Measurements from ENCODE around the gene LRRC18.

The LRRC18 gene

DNA sequence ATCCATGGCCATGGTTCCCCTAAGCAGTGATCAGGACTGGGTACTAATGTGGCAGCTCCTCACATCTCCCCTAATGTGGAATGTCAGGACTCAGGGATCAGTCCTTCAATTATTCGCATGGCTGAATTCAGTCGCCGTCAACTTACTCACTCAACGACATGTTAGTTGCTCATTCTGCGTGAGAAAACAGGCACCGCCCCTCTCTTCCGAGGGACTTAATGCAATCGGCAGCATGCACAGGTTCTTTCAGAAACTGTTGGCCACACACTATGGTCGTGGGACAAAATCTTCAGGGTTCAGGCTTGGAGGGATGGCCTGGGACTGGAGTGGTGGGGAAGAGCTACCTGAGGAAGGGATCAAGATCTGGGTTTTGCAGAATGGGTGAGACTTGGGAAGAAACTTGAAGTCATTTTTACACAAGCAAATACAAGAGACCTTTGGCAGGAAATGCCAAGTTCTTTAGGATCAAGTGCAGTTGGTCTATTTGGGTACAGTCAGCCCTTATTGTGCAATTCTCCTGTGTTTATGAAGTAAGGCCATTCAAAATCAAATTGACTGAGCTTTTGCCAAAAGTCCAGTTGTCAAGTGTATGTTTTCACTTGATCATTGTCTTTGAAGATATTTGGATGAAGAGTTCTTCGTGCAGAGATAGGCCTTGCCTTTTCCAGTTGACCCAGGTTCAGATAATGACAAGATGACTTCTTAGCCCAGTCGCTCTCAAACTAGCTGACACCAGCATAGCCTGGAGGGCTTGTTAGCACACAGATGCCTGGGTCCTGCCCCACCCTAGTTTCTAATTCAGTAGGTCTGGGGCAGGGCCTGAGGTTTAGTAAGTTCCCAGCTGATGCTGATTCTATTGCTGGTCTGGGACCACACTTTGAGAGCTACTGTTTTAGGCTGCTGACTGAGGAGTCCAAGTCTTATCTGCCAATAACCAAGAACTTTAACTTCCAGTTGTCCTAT, 48.5 kb downstream of the LRRC18 start:
- ChIA-PET POLR2A (no interaction called here), CTCF (interaction anchor here (1.2 kb wide), 1 partner anchor 234 kb away, joined by 4 read pairs; no protein-coding TSS in a partner anchor)
- Histone ChIP-seq H3K4me3 (ENCODE audit: low read depth, low read length) (no peak overlapping the region), H3K9me3 (ENCODE audit: control insufficient read depth, insufficient read depth, low read depth, low read length) (no peaks in the 10 kb centered on the region), H3K4me1 (ENCODE audit: control insufficient read depth, insufficient read depth, low read length) (no peaks in the 10 kb centered on the region), H3K27ac (ENCODE audit: extremely low read depth, low read depth, low read length) (no peak overlapping the region), H3K36me3 (ENCODE audit: control insufficient read depth in 2 of 2, insufficient read depth in 1 of 2, low read length in 2 of 2) (no peaks in the 10 kb centered on the region)
- TF ChIP-seq KLF16 (tag by site-specific recombination; IDR thresholded peaks at IDR 0.05) (no peak), KLF1 (tag by site-specific recombination; IDR thresholded peaks at IDR 0.05) (no peak), ZBTB7A (tag by site-specific recombination; IDR thresholded peaks at IDR 0.05; ENCODE audit: low read depth) (no peak), ZNF776 (tag by site-specific recombination; IDR thresholded peaks at IDR 0.05; ENCODE audit: borderline replicate concordance) (no peak), ZNF558 (tag by site-specific recombination; IDR thresholded peaks at IDR 0.05) (no peak), ZNF664 (tag by site-specific recombination; IDR thresholded peaks at IDR 0.05) (no peak), RBAK (tag by site-specific recombination; IDR thresholded peaks at IDR 0.05) (no peak), ZNF560 (tag by site-specific recombination; IDR thresholded peaks at IDR 0.05; ENCODE audit: borderline replicate concordance) (no peak)

DNA sequence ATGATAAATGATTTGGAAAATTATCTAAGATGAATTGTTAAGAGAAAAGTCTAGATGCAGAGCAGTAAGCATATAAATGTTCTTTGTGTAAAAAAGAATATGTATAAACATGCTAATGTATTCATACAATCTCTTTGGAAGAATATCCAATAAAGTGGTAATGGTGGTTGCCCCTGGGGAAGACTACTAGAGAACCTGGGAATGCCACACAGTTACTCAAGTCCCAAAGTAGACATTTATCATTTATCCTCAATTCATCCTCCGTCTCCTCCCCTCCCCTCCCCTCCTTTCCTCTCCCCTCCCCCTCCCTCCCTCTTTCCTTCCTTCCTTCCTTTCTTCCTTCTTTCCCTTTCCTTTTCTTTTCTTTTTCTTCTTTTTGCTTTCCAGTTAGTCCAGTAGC, 51.7 kb downstream of the LRRC18 start:
- Histone ChIP-seq H3K9me3 (ENCODE audit: control insufficient read depth, insufficient read depth, low read depth, low read length) (no peaks in the 10 kb centered on the region), H3K36me3 (ENCODE audit: control insufficient read depth in 2 of 2, insufficient read depth in 1 of 2, low read length in 2 of 2) (no peaks in the 10 kb centered on the region), H3K4me3 (ENCODE audit: low read depth, low read length) (no peak overlapping the region), H3K4me1 (ENCODE audit: control insufficient read depth, insufficient read depth, low read length) (no peaks in the 10 kb centered on the region), H3K27ac (ENCODE audit: extremely low read depth, low read depth, low read length) (no peak overlapping the region)
- ChIA-PET CTCF (interaction anchor here (1.4 kb wide), 1 partner anchor 230 kb away, joined by 4 read pairs; no protein-coding TSS in a partner anchor), POLR2A (no interaction called here)
- TF ChIP-seq AEBP2 (tag by site-specific recombination; IDR thresholded peaks at IDR 0.05; ENCODE audit: borderline replicate concordance) (no peak), ZNF2 (tag by site-specific recombination; IDR thresholded peaks at IDR 0.05) (no peak), ZNF561 (tag by site-specific recombination; IDR thresholded peaks at IDR 0.05; ENCODE audit: borderline replicate concordance) (no peak), ZNF19 (tag by site-specific recombination; IDR thresholded peaks at IDR 0.05; ENCODE audit: low read depth) (no peak), ZNF416 (tag by site-specific recombination; IDR thresholded peaks at IDR 0.05) (no peak), ZNF302 (tag by site-specific recombination; IDR thresholded peaks at IDR 0.05; ENCODE audit: low read depth) (no peak), ZNF791 (tag by site-specific recombination; IDR thresholded peaks at IDR 0.05) (no peak)

- H3K27ac ChIP-seq (ENCODE audit: extremely low read depth, low read depth, low read length), result no peak overlapping the region
- TF ChIP-seq PBX3 (CRISPR knock-in tag; IDR thresholded peaks at IDR 0.05) (no peak), ZNF501 (tag by site-specific recombination; IDR thresholded peaks at IDR 0.05) (no peak), ZNF473 (tag by site-specific recombination; IDR thresholded peaks at IDR 0.05) (no peak), ZNF654 (tag by site-specific recombination; IDR thresholded peaks at IDR 0.05; ENCODE audit: low read depth) (peak; percentile 49), ZSCAN23 (tag by site-specific recombination; IDR thresholded peaks at IDR 0.05) (no peak)
- ChIA-PET POLR2A (no interaction called here), CTCF (interaction anchor here (0.6 to 2.4 kb wide), 10 partner anchors 12 to 627 kb away, joined by 3 to 7 read pairs (median 4); no protein-coding TSS in a partner anchor)
- no peaks in the 10 kb centered on the region for H3K9me3 ChIP-seq (ENCODE audit: control insufficient read depth, insufficient read depth, low read depth, low read length)
- no peak overlapping the region for H3K4me3 ChIP-seq (ENCODE audit: low read depth, low read length)
- H3K36me3 ChIP-seq (ENCODE audit: control insufficient read depth in 2 of 2, insufficient read depth in 1 of 2, low read length in 2 of 2), result no peaks in the 10 kb centered on the region
- H3K4me1 ChIP-seq (ENCODE audit: control insufficient read depth, insufficient read depth, low read length), result no peaks in the 10 kb centered on the region
These were observed 54.3 kb downstream of the LRRC18 start for GRCh38 chr10:48885376-48885775.

Measured in HEK293 (cell line).